ENCODE data around the gene TSGA10IP.
"Not testable (repeated sequence)": the region's sequence is repeated elsewhere in the genome, so short reads cannot be mapped to it uniquely, and the experiment has no call there.

Gene TSGA10IP

DNA sequence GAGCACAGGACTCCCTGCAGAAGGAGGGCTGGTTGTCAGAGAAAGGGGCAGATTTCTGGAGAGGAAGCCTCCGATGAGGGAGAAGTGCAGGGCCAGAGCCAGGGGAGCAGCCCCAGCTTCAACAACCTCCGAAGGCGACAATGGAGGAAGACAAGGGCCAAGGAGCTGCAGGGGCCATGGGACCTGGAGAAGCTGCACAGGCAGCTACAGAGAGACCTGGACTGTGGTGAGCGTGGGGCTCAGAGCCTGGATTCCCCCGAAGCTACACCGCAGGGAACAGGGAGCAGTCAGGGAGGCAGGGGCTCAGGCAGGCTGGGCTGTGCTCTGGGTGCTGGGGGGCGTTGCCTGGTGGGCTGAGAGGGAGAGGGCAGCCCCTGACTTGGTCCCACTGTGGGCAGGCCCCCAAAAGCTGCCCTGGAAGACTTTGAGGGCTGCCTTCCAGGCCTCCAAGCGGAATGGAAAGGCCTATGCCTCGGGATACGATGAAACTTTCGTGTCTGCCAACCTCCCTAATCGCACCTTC, 2.4 kb downstream of the TSGA10IP start:
- FAIRE-seq = no peak

DNA sequence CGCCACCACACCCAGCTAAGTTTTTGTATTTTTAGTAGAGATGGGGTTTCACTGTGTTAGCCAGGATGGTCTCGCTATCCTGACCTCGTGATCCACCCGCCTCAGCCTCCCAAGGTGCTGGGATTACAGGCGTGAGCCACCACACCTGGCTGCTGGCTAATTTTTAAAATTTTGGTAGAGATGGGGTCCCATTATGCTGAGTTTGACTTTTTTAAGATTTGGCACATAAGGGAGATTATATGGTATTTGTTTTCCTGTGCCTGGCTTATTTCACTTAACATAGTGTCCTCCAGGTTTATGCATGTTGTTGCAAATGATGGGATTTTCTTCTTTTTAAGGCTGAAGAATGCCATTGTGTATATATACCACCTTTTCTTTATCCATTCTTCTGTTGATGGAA, 5.4 kb downstream of the TSGA10IP start:
- not testable (repeated sequence) for FAIRE-seq

DNA sequence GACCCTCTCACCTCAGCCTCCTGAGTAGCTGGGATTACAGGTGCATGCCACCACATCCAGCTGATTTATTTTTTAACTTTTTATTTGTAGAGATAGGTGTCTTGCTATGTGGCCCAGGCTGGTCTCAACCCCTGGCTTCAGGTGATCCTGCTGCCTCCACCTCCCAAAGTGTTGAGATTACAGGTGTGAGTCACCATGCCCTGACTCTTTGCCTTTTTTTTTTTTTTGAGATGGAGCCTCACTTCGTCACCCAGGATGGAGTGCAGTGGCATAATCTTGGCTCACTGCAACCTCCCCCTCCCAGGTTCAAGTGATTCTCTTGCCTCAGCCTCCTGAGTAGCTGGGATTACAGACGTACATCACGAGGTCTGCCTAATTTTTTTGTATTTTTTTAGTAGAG, 6.4 kb downstream of the TSGA10IP start:
- FAIRE-seq = not testable (repeated sequence)

GRCh38 chr11:65952052-65952521, 6.8 kb downstream of the TSGA10IP start:
- FAIRE-seq = no peak

DNA sequence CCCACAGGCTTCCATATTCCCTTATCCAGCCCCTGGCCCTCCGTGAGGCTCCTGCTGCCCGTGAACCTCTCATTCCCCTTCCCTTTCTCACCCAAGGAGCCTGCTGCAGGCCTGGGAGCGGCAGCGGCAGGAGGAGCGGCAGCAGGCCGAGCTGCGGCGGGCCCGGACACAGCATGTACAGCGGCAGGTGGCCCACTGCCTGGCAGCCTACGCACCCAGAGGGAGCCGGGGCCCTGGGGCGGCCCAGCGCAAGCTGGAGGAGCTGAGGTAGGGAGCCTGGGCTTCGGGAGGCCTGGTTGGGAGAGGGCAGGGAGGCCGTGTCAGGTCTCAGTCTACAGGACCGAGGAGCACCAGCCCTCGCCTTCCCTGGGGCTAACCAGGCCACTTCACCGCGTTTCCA, 8.2 kb downstream of the TSGA10IP start:
- no peak for FAIRE-seq

- FAIRE-seq = no peak
Measured at GRCh38 chr11:65954771-65955170, 9.5 kb downstream of the TSGA10IP start.

DNA sequence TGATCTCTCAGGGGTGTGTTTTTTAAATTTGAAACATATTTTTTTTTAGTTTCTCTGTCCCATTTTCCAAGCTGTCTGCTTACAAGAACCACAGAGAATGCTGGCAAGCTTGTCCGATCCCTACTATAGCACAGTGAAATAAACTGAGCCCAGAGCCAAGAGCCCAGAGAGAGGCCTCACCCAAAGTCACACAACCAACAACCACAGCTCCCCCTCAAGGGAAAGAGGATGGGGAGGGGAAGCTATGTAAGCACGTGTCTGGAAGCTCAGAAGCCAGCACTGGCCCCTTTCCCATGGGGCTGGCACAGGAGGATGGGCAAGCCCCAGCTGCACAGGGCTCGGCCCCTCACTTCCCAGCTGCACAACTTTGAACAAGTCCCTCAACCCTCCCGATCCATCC, 13.0 kb downstream of the TSGA10IP start:
- FAIRE-seq = no peak

- FAIRE-seq = no peak
Measured at GRCh38 chr11:65958774-65959420, 13.6 kb downstream of the TSGA10IP start.

DNA sequence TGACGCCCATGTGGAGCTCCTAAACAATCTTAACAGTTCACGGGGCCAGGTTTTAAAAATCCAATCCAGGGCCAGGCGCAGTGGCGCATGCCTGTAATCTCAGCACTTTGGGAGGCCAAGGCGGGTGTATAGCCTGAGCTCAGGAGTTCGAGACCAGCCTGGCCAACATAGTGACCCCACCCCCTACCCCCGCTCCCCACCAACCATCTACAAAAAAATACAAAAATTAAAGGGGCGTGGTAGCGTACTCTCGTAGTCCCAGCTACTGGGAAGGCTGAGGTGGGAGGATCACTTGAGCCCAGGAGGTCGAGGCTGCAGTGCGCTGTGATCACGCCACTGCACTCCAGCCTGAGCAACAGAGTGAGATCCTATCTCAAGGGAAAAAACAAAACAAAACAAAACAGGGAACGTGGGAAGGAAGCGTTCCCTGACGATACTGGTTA, 15.6 kb downstream of the TSGA10IP start:
- FAIRE-seq = no peak

DNA sequence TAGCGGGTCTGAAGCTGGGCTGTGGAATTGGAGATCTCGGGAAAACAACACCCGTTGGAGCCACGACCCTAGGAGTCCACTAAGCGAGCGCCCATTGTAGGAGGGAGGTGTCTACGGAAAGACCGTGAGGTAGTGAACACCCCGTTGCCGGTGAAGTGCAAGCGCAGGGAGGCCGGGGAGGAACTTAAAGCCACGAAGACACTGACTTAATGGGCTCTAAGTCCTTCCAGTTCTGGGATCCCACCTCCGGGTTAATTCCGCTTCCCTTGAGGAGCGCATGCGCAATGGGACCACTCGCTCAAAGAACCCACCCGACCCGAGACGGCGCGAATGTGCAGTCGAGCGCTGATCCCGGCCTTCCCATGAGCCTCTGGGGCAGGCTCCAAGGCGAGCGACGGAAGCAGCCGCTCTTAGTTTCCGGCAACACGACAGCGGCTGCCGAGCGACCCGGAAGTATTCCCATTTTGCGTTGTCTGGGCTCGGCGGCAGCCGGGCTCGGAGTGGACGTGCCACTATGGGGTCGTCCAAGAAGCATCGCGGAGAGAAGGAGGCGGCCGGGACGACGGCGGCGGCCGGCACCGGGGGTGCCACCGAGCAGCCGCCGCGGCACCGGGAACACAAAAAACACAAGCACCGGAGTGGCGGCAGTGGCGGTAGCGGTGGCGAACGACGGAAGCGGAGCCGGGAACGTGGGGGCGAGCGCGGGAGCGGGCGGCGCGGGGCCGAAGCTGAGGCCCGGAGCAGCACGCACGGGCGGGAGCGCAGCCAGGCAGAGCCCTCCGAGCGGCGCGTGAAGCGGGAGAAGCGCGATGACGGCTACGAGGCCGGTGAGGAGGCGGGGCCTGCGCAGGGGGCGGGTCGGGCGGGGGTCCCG, 16.2 kb downstream of the TSGA10IP start, which contains the start of gene SART1:
Gene SART1 (plus strand): TSS at position 468 of the 874 bp plus-strand sequence. CDS start 47 bp downstream, at position 515.
- FAIRE-seq = peak; percentile 90

DNA sequence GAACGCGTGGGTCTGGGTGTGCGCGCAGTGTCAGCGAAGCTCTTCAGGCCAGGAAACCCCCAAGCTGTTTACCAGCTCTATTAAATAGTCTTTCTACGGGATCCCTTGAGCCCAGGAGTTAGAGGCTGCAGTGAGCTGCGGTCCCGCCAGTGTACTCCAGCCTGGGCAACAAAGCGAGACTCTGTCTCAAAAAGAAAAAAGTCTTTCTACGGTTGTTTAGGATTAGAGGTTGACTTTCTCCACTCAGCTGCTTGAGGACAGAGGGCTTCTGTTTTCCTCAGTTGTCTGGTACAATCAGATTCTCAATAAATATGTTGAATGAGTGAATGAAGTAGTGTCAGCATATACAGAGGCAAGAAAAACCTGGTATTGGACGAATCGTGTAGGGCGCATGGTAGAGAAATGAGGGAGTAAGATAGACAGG, 16.9 kb downstream of the TSGA10IP start:
- FAIRE-seq = no peak

DNA sequence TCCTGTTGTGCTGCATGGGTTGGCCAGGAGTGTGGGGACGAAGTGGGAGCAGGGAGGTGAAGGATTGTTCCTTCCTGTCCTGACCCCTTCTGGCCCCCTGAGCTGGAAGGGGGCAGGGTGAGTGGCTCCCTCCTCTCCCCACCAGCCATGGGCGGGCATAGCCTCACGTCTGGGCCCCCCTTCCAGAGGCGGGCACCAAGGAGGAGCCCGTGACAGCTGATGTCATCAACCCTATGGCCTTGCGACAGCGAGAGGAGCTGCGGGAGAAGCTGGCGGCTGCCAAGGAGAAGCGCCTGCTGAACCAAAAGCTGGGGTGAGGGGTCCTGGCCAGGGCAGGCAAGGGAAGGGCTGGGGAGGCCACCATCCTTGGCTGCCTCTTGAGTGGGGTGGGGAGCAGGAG, 19.6 kb downstream of the TSGA10IP start:
- FAIRE-seq = no peak

DNA sequence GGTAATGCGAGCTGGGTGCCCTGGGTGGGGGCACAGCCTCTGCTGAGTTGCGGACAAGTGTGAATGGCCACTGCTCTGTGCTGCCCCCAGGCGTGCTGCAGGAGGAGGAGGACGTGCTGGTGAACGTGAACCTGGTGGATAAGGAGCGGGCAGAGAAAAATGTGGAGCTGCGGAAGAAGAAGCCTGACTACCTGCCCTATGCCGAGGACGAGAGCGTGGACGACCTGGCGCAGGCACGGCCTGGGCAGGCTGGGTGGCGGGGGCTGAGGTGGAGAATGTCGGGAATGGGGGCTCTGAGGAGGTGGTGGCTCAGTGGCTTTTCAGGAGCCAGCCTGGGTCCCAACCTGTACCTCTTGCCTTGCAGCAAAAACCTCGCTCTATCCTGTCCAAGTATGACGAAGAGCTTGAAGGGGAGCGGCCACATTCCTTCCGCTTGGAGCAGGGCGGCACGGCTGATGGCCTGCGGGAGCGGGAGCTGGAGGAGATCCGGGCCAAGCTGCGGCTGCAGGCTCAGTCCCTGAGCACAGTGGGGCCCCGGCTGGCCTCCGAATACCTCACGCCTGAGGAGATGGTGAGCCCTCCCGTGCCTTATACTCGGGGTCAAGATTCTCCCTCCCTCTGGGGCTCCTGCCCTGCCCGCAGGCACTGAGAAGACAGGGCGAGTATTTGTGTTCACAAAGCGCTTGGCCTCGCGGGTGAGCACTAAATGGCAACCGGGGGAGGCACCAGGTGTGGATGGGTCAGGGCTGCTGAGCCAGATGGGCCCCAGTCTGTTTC, 20.9 kb downstream of the TSGA10IP start:
- FAIRE-seq = no peak

DNA sequence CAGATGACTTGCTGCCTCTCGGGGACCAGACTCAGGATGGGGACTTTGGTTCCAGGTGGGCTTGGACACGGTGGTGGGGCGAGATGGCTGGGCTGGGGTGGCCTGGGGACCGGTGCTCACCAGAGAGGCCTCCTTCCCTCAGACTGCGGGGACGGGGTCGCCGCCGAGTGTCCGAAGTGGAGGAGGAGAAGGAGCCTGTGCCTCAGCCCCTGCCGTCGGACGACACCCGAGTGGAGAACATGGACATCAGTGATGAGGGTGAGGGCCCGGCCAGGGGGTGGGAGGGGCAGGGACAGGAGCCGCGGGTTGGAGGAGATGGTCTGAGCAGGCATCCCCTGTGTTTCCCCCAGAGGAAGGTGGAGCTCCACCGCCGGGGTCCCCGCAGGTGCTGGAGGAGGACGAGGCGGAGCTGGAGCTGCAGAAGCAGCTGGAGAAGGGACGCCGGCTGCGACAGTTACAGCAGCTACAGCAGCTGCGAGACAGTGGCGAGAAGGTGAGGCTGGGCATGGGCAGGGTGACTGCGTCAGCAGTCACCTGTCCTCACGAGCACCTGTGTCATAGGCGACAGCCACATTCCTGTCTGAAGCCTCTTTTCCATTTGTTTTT, 22.2 kb downstream of the TSGA10IP start:
- FAIRE-seq = no peak

DNA sequence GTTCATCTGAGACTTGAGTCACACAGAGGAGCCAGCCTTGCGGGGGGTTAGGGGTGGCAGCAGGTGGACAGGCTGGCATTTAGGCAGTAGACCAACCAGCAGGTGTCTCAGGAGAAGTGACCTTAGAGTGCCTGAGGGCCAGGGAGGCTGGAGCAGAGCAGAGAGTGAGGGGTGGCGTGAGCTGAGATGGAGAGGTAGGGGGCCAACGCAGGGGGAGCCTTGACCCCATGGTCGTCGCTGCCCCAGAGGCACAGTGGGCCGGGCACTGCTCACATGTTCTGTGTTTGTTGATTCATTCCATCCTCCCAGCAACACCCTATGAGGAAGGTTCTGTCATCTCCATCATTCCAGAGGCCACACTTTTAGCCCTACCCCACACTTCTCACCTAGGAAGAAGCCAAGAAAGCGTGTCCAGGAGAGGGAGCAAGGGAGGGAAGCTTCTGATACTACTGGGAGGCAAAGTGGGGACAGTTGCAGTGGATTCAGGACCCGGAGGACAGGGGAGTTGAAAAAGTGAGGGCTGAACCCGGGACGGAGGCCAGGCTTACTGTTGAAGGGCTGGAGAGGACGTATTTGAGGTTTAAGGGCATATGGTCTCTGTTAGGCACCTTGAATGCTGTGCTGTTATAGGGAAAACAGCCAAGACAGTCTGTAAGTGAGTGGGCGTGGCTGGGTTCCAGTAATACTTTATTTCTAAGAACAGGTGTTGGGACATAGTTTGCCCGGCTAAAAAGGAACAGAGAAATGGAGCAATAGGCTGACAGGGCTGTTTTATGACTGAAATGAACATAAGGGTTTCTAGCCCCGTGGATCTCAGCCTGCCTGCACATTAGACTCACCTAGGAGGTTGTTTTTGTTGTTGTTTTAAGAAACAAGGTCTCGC, 23.6 kb downstream of the TSGA10IP start:
- no peak for FAIRE-seq

DNA sequence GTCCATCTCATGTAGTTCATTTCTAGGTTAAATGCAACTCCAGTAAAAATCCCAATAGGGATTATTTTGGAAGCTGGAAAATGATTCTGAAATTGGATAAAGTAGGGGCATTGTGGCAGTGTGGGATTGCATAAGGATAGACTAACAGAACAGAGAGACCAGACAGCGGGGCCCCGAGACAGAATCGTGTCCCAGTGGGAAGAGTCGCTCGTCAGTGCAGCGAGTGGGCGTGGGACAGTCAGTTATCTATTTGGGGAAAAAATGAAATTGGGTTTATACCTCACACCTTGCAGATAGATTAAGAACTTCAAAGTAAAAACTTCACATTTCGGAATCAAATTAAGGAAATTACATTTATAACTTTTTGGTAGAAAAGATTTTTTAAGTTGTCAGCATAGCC, 26.8 kb downstream of the TSGA10IP start:
- FAIRE-seq = no peak

DNA sequence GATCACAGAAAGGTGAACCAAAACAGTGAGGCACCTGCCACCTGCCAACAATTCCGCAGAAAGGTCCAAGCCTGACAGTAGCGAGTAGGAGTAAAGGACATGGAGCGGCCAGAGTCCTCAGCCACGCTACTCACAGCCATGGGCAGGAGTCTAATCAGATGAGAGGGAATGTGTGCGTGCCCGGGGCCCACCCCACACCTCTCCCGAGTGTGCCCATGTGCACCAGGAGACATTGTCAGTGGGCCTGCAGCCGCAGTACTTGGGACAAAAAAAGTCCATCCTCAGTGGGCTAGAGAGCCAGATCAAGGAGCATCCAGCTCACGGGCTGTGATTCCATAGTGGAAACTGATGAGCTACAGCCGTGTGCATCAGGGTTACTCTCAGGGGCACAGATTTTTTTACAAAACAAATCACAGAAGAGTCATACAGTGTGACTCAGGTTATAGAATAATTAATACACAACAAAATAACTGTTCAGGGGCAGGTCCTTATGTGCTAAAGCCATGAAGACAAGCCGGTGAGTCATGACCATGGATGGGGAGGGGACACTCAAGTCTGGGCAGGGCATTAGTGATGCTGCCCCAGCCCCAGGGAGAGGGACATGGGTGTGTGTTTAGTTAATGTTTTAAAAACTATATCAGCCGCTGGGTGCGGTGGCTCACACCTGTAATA, 28.3 kb downstream of the TSGA10IP start:
- FAIRE-seq = no peak

DNA sequence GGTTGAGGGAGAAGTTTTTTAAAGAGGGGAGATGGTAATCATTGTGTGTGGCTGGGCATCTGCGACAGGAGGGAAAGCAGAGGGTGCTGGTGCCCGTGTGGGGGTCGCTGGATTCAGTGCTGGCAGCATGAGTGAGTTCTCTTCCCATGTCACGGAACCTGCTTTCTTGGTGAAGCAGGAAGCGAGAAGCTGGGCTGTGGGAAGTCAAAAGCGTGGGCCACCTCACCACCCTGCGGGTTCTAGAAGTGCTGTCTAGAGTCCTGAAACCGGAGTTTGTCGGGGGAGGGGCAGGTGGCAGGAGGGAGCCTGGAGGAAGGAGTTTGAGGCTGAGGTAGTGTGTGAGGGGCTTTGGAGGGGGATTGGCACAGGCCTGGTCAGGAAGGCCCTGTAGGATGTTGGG, 30.5 kb downstream of the TSGA10IP start:
- no peak for FAIRE-seq

DNA sequence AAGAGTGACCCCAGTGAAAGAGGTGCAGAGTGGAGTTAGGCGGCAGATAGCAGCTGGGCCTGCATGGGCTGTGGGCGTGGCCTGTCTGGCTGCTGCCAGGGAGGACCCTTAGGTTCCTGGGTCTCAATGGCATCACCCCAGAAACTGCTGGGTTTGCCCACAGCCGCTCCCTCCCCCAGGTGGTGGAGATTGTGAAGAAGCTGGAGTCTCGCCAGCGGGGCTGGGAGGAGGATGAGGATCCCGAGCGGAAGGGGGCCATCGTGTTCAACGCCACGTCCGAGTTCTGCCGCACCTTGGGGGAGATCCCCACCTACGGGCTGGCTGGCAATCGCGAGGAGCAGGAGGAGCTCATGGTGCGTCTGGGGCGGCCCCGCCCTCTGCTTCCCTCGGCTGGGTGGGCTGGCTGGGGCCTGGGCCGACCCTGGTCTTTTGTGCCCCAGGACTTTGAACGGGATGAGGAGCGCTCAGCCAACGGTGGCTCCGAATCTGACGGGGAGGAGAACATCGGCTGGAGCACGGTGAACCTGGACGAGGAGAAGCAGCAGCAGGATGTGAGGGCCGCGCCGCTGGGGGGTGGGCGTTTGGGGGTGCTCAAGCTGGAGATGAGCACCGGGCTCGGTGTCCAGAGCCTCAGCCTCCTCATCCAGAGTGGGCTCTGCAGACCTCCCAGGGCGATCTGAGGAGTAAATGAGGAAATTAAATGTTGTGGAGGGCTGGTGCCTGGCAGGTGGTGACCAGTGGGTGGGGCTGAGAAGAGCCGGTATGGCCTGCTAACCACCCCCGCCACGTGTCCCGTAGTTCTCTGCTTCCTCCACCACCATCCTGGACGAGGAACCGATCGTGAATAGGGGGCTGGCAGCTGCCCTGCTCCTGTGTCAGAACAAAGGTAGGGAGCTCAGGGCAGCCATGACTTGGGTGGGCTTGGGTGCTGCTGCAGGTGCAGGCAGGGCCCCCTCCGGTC, 31.2 kb downstream of the TSGA10IP start:
- FAIRE-seq = no peak
